A549 treated with GW870086 at 1 μM for 4 hours (cell line): ENCODE results near the gene OGT. TPM values are rescaled to one million over a fixed set of nuclear protein-coding genes. Genes with fewer than 3 reads are reported as not detected.

ENCODE experiments used
- total RNA-seq: library from RNA; stranded (reverse); fragments of 200-300 nt; extraction: Qiagen RNA extraction; gene quantifications from 5 replicates; pipeline ENCODE4 v1.2.3, GENCODE V29; 2022; ENCODE audit warnings: low read depth

Gene OGT
- 24.6 to 41.6 TPM (median 38.8 TPM) in 5 replicates for total RNA-seq

DNA sequence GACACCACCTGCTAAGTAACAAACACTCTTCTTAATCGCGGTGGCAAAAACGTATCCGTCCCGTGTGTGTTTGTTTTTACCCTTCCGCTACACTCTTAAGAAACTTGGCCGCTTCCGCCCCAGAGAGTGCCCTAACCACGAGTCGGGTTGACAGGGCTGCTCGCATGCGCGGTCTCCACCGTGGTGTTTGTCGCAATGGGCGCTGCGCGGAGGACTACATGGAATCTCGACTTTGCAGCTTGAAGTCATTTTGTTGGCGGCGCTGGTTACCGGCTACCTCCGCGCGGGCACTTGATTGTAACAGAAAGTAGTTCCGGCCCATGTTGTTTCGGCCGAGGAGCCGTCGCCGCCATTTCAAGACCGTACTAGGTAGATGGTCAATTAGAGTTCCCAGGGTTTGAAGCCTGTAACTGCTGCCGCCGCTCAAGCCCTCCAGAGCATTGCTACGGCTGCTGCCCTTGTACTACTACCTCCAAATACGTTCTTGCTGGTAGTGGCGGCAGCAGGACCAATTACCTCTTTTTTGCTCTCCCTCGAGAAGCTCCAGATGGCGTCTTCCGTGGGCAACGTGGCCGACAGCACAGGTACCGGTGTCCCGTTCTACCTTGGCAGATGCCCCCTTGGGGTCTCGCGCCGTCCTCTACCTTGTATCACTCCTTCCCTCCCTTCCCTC is at the start of gene OGT:
OGT (plus strand) TSS at position 352 of the 673 bp plus-strand sequence; CDS start at position 548, 196 bp downstream.

DNA sequence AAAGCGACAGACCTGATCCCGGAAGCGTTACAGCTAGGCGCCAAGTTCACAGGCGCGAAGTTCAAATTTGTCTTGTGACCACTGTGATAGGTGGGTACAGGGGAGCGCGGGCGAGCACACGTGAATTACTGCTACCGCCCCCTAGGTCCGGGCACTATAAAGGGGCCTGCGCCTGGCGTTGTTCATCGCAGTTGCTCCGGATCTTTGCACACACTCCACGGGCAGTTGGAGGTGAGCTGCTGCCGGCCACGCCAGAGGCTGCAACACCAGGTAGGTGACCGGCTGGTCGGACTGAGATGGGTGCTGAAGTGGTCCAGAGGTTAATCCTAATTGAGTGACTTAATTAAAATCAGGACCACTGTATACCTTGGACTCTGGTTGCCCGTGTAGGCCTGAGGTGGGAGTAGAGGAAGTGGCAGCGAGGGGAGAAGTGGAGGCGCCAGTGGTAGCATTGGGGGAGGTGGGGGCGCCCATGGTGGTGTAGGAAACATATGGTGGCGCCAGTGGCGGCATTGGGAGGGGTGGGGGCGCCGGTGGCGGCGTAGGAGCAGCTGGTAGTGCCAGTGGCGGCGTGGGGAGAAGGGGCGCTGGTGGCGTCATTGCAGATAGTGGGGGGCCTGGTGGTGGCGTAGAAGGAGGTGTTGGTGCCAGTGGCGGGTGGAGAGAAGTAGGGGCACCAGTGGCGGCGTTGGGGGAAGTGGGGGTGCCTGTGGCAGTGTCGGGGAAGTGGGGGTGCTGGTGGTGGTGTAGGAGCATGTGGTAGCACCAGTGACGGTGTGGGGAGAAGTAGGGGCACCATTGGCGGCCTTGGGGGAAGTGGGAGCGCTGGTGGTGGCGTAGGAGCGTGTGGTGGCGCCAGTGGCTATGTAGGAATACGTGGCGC is 45.6 kb downstream of the OGT start, which contains the start of gene GCNA:
GCNA (plus strand) TSS at position 185 of the 883 bp plus-strand sequence. CDS start 2,385 bp downstream, outside the sequence.

DNA sequence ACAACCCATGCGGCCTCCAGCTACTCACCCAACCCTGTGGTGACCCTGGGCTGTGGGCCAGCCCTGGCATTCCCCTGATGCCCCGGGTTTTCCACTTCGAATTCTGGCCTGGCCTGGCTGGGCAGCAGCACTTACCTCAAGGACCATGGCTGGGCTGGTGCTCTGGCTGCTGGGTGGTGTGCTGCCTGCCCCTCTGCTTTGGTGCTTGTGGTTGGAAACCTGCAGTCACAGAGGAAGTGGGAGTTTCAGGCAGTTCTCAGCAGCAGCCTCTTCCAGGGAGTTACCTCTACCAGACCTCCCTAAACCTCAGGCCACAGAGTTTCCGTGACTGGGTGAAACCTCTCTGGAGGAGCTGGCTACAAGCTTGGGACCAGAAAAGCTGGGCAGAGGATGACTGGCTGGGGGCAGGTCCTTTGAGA is 85.4 kb downstream of the OGT start, which contains the start of gene CXCR3:
CXCR3 (minus strand) TSS at position 209 of the 419 bp plus-strand sequence; CDS start at position 147, 62 bp downstream.

Other genes with a start within 250 kb of the OGT start
- 303 to 378 TPM (median 343 TPM) in 5 replicates for gene NONO, start 249.5 kb upstream of the OGT start, total RNA-seq
- gene ITGB1BP2, start 231.4 kb upstream of the OGT start, total RNA-seq: 0.81 to 1.2 TPM (median 0.88 TPM) in 5 replicates
- gene TAF1, start 166.7 kb upstream of the OGT start, total RNA-seq: 11.9 to 18.0 TPM (median 15.8 TPM) in 5 replicates
- 1.5 to 1.9 TPM (median 1.7 TPM) in 5 replicates for gene GCNA, start 45.3 kb downstream of the OGT start, total RNA-seq
- 0.08 to 0.10 TPM (median 0.09 TPM) in 4 of 5 replicates, not detected in the other for gene CXCR3, start 85.4 kb downstream of the OGT start, total RNA-seq
- gene CXorf49, start 185.2 kb downstream of the OGT start, total RNA-seq: not detected in 5 replicates
- gene CXorf49B, start 230.2 kb downstream of the OGT start, total RNA-seq: not detected in 5 replicates